Measurements from ENCODE around the gene PTGR3.

The PTGR3 gene

DNA sequence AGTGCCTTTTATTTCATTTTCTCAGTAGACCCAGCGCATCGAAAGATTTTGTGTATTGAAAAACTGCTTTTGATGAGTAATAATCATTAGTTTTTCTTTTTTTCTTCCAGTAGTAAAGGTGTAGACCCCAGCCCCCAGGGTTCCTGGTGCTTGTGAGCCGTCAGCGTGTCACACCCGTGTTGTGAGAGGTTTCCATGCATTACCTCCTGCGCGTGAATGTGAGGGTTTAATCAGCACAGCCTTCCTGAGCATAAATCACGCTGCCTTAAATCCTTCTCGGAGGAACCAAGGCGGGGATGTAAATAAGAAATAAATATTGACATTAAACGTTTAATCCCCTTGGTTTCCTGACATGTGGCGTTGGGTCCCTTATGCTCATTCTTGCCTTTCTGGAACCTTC lies 26.0 kb upstream of the PTGR3 start:
- no peak for DNase-seq

DNA sequence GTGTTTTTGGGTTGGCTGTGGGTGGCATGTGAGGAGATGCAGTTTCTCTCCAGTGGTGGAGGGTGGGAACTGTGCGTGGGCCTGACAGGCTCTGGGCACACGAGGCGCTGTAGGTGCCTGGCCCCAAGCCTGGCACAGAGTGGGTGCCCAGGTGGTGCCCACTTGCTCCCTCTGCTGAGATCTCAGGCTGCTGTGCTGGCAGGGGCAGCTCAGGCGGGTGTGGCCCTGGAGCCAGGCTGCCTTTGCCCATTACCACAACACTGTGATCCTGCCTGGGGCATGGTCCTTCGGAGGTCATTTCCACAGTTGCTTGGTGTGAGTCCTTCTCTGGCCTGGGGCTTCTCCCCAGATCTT lies 22.1 kb upstream of the PTGR3 start:
- no peak for DNase-seq

DNA sequence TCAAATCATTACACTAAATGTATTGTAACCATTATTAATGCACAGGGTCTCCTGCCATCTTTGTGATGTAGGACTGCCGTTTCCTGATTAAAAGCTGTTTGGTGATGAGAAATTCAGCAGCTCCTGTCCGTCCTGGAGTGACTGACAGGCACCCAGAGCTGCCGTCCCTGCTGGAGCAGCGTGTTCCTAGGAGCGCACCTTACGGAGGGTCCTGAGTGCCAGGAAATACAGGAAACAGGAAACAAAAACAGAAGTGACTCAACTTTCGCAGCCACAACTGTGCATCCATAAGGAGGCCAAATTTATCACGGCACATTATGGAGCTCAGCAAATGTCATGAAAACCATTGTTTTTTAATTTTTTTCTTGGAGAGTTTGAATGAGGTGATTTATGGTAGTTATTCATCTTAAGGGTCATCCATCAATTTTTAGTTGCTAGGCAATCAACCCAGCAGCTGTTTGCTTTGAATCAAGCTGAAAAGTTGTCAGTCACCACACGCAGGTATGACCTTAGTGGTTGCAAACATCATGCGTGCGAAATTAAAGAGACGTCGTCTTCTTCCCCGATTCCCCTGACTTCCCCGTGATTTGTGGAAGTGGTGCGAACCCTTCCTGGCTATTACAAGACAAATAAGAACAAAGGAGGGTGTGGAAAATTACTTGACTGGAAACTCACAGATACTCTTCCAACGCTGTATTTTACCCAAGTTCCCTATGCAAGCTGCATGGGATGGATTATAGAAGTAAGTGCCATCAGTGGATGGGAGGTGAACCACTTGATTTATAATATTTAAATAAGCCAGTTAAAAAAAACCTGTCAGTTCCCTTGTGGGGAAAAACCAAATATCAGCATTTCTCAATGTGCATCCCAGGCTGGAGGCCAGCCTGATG lies 21.5 kb upstream of the PTGR3 start:
- DNase-seq: no peak

DNA sequence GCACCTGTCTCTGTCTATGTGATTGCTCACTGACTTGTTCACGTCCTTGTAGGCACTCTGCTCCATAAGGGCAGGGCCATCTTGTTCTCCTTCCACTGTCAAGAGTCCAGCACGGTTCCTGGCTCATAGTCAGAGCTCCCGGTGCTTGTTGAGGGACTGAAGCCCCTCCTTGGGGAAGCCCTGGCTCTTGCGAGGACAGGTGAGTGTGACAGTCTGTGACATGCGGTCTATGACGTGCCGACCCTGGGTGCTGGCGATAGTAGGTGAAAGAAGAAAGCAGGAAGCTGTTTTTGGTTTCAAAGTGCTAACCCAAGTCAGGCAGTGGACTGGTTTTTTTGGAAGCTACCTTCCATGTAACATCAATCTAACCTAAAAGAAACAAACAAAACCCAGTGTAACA lies 20.5 kb upstream of the PTGR3 start:
- DNase-seq: no peak

DNA sequence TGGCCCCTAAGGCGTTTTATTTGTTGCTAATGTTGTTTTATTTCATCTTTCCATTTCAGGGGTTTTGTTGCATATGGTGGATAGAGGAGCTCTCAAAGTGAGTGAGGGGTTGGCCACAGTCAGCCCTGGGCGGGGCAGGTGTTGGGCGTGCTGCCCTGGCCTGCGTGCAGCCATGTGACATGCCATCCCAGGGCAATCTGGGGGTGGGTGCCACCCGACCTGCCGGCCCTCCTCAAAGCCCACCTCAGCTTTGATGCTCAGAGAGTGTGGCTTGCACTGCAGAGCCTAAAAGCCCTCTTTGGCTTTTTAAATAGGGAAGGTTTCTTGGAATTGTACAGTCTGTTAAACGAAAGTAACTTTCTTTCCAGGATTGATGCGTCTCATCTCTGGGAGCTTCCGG lies 20.0 kb upstream of the PTGR3 start:
- no peak for DNase-seq

DNA sequence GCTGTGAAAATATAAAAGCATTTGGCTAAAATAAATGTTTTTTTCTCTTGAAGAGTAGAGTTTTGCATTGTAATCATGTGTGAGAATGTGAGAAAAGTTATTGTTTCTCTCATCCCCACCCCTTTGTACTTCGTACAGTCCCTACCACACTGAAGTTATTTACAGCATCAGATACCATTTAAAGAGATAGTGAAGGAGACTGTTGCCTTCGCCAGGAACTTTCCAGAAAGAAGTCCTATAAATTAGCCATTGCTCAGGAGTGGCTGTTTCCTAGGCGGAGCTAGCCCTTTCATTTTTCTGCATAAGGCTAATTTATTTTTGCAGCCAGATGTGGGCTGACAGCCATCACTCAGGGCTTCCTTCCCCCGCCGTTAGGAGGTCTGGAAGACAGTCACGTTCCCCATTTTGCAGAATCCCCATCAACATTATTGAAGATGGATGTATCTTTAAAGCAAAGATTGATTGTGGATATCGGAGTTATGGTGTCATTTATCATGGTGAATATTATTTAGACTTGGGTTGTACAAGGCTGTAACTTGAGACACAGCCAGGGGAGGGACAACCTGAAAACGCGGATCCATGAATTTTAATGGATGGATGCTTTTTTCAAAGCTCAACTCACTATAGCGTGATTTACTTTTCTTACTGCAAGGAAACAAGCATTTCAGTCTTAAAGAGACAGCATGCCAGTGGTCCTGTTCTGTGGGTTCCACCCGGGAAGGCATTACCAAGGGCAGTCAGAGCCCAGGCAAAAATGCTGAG lies 18.8 kb upstream of the PTGR3 start:
- no peak for DNase-seq

DNA sequence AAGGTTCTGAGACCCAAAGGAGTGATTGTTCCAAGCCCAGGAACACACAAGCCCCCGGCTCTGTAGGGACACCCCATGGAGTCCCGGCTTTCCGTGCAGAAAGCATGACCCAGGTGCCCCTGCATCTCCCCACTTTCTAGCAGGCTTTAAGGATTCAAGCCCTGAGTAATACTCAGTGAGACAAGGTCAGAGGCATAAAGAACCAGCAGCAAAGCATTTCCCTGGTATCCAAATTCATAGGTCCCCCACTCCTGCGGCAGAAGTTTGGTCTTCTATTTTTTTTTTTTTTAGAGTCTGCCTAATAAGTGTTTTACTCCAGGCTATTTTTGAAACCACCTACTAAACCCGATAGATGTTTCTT lies 18.0 kb upstream of the PTGR3 start:
- DNase-seq: no peak

DNA sequence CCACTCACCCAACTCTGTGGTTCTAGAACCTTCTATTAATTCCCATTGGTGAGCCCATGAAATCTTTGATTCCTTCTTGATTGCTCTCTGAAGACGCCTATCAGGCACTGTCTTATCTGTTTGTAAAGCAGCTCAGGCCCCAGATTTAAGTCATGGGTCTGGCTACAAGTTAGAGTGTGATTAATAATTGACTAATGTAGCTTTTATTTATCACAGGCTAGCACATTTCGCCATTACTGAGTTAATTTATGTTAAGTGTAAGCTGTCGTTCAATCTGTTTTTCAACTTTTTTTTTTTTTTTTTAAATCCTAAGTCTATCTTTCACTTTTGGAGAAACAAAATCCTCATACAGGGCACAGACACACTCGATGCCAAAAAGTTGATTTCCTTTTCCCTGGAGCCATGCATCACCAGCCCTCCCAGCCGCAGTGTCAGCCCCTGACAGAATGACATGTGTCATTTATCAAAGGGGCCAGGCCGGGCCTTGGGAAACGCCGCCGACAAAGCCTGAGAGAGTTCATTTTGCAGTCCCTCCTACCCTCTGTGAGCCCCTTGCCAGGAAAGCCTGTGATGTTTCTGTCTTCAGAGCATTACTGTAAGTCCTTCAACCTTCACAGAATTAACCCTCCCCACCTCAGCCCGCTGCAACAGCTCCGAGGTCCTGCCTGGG lies 17.5 kb upstream of the PTGR3 start:
- no peak for DNase-seq

DNA sequence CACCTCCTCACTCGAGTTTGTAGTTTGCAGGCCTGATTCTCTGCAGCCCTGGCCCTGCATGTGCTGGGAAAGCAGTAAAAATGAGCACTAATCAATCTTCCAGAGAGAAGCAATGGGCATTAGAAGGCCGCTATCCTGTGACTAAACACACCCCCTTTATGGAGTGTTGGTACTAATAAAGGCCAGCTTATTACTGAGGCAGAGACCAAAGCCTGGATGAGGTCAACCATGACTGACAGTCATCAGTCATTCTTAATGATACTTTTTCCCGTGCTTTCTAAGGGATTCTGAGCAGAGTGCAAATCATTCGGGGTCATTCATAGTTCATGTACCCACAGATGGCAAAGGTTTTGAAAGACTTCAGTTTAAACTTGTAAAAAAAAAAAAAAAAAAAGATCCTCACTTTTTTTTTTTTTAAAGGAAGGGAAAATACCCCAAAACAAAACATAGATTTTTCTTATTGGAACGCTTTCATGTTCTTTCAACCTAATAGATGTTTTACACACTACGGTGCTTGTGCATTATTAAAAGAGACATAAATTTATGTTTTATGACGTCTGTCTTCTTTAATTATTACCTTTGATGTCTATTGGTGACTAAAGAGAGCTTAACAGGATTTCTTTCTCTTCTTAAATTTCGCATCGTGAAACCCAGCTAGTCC lies 14.9 kb upstream of the PTGR3 start:
- DNase-seq: no peak

DNA sequence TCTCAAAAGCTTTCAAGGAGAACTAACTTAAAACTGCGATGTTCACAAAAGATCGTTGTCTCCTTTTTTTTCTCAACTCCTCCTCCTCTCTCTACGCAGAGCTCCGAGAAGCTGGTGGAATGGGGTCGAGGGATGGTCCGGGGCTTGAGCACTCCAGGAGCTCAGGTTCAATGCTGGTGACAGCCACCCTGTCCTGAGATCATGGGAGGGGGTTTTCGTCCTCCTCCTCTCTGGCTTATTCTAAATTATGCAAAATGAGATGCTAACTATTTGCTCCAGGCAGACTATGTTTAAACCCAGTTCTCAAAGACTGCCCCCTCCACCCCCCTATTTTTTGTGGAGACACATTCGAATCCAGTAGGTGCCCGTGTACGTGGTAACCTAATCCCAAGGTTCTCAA lies 13.5 kb upstream of the PTGR3 start:
- no peak for DNase-seq

DNA sequence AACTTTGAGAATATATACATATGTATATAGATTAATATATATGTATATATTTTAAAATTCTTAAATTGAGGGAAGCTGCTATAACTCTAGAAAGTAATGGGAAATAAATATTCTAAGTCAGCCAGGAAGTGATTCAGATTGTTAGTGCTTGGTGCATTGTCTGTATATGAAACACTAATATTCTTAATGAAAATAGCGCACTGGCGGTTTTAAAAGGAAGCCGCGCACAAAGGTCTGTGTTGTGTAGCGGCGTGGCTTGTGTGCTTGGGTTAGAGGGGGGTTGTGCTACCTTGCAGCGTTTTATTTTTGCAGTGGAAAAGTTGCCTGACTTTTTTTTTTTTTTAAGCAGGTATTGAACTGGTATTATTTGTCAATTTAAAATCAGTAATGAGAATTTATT lies 13.0 kb upstream of the PTGR3 start:
- no peak for DNase-seq

DNA sequence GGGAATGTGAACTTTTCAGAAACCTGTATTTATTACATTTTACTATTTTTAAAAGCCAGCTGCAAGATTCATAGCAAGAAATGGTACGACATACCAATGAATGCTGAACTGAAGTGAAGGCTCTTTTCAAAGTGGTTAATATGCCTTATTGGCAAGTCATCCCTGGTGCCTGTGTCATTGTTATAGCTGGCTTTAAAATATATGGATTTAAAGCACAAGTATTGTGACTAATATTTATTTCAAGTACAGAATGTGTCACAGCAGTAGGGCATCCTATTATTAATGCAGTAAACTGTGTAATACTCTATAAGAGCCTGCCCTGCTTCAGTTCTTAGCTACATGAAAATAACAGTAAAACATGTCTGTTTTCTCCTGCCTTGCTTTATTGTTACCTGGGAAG lies 12.5 kb upstream of the PTGR3 start:
- DNase-seq: no peak

DNA sequence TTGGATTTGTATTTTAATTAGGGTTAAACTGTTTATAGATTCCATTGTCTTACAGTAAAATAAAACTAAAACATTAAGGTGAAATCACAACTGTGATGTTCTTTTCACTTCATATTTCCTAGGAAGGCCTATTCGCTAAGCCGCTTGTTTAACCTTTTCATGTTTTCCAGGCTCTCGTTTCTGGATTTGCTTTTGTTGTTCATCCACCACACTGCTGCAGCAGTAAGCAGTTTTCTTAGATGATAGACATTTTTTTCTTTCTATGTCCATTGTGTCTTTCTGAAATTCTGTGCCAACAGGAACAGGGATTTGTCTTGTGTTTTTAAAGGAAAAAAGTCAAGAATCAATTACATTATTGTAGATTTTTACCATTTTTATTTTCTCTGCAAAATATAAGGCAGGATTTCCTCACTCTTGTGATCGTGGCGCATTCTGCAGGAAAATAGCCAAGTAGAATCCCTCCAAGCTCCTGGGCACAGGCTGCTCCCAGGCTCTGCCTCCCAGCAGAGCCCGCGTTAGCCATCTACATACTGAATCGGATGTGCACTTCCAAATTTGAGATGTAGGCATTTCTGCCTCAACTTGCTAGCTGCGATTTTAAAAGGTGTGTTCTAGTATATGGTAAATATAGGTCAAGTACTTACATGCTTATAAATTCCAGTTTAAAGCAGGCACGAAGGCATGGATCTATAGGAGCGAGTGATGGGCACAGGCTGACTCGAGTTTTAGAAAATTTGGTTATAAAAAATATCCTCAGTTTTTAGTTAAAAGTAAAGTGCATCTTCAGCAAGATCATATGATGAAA lies 11.8 kb upstream of the PTGR3 start:
- no peak for DNase-seq

DNA sequence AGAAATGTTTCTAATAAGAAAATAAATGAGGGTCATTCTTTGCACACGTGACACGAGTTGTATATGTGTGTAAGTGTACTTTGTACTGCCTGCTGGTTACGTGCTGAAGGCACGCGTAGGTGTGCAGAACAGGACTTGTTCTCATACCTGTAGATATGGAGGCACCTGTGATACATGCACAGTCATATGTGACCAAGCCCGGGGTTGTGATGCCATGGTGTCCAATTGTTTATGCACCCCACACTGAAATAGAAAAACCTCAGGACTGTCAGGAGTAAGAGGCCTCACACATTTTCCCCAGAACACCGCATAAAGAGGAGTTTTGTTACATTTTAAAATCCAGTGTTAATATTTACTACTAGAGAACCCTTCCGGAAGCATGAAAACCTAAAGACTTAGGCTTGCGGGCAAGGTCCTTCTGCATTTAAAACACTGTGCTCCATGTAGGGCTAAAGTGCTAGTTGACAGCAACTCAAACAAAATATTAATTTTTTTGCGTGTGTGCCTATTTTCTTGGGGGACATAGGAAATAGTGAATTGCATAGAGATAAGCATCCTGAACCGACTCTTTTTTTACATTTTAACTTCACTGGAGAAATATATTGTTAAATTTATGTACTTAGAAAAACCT lies 10.9 kb upstream of the PTGR3 start:
- no peak for DNase-seq

DNA sequence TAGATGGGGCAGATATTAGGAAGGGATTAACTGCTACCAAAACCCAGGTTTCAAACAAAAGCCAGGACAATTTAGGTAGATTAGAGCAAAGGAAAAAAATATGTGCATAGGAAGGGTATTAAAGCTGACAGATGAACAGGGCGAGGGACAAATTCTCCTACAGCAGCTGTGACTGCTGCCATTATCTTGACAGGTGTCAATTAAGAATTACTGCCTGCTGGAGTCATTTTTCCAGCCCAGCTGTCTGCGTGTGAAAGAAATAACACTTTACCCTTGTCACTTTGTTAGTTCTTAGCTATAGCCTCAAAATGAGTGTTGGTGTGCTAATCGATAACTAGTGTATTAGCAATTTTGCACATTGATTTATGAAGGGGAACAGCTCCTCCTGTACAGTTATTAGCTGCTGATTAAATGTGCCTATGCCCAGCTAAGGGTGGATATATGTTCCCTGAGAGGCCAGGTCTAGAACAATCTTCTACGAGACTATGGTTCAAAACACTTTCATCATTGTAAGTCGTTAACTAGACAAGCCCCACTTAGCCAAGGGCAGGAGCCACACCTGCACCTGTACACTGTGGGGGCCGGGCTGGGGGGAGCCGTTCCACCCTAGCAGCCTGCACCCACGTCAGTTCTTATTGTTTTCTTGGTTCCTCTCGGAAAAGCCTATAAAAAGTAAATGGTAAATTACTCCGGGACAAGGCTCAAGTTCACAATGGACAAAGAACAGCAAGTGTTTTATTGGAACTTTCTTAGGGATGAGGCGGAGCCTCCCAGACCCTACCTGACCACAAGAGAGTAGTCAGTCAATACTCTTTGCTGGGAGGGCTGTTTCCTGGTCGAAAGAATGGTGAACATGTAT lies 9.4 kb upstream of the PTGR3 start:
- no peak for DNase-seq

DNA sequence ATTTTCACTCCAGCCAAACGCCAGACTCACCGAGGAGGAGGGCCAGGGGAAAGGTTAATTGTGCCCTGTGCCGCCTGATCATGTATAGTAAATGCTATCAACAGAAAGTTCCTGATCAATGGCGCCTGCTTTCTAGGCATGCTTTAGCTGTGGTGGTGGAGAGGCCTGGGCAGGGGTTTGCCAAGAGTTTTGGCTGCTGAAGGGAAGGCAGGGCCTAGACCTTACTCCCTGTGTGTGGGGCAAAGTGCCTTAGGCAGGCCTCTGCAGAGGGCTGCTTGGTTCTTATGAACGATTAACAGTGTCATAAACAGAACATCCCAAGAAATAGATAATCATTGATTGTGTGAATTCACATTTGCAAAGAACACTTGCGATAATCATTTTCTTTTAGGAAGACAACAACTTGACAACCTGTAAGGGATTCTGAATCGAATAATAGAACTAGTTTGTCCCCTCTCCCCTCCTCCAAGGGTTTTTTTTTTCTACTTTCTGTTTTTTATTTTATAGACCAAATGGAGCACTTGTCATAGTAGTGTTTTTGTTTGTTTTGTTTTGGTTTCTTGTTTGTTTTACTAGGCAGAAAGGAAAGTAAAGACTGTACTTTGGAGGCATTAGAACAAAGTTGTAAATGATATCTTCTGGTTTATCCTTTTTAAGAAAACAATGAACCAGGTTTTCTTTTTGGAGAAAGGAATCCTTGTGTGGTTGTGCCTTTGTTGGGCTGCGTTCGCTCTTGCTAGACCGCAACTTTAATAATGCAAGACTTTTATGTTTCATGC lies 8.2 kb upstream of the PTGR3 start:
- DNase-seq: no peak

DNA sequence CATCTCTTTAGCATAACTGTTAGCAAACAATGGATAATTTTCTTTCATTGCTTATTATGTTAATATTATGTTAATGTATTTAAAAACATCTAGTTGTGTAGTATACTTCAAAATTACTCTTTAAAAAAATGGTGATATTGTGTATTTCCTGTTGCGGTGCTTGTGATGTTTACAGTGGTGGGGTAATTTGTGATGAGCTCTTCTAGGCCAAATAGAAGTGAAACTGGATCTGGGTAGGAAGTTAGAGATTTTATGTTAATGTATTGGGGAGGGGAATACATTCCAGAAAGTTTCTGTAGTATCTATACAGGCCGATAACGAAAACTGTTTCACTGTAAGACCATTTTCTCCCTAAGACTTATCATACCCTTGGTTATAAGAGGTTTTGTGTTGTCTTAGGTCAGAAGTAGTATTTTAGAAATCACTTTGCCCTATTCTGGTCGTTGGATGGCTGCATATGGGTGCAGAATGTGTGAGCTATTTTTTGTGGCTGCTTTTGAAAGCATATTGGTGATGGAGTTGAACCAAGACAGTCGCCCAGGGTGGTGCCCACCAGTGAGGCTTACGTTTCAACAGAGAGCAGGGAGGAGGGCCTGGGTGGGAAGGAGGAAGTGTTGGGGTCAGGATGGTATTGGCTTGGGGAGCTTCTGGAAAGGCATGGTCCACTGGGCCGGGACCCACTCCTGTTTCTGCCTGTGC lies 7.4 kb upstream of the PTGR3 start:
- peak in 1 of 2 donors; percentile 71 for DNase-seq

DNA sequence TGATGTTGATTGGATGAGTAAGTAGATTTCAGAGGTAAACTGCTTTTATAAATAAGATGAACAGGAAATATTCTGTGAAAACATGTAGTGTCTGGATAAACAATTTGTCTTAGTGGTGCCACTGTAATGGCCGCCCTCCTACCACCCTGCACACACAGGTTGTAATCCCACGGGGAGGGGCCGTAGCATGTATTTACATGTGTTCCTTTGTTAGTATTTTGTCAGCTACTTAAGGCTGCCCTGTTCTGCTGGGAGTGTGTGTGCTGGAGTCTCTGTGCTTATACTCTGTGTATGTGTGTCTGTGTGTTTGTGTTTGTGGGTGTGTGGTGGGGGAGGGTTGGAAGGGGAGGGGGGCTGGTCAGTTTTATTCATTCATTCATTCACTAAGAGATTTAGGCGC lies 6.7 kb upstream of the PTGR3 start:
- DNase-seq: no peak

DNA sequence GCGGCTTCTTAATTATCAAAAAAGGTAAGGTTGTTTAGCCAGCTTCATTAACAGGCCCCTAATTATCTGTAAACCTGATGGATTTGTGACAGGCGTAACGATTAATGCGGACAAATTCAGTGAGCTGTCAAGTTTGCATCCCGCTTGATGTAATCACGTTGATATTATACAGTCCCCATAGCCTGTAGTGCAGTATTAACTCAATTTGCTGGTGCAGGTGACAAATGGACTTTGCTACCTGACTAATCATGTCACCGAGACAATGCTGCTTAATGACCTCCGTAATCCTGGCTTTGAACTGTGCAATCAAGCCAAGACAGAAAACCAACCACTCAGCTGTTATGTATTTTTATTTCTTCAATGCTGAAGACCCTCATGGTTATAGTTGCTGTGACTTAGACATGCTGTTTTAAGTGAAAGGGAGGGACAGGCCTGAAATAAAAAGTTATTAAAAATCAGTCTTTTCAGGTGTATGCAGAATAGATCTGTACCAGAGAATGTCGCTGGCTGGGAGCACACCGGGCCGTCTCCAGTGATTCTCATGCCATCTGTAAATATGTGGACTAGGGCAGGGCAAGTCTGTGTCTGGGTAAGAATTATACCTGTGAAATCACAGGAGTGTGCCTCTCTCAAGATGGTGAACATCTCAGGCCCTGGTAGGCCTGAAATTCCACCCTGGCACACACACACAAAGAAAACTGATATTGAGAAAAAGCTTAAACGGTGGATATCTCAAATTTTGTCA lies 6.0 kb upstream of the PTGR3 start:
- no peak for DNase-seq

Data from CD4-positive, alpha-beta T cell treated with Interleukin-4 for 1 hour (primary cell).